B cell (primary cell): ENCODE measurements around the gene TMEM238L. TPM values are rescaled to one million over a fixed set of nuclear protein-coding genes. Genes with fewer than 3 reads are reported as not detected.

Experiments
- ATAC-seq: fragments of 200-7000 bp; cut with Tn5 transposase; one replicate; pipeline ENCODE4 v1.10.0; 2021; ENCODE audit warnings: low read depth, mild to moderate bottlenecking, moderate number of reproducible peaks, moderate library complexity
- CTCF ChIA-PET: fragments of 350-600 bp; sonication (Branson Sonifier 250); formaldehyde crosslinking; loops from one replicate; lab custom pipeline; 2021; ENCODE audit warnings: antibody characterized with exemption, inconsistent platforms; lab: Charles Lee
- POLR2A ChIA-PET: fragments of 350-600 bp; sonication (Branson Sonifier 250); formaldehyde crosslinking; loops from one replicate; lab custom pipeline; 2021; ENCODE audit warnings: antibody characterized with exemption; lab: Charles Lee
- DNase-seq: peaks from one replicate; pipeline ENCODE4 v3.0.0; 2013
- H2AFZ ChIP-seq: 2 replicates; pipeline ENCODE4 v1.6.1; 2012; ENCODE audit warnings: mild to moderate bottlenecking, low read depth, low read length; ENCODE audit not compliant: insufficient read depth, poor library complexity, severe bottlenecking
- H3K27ac ChIP-seq, 2 donors: 1 replicate in 1 of 2; 2 replicates in 1 of 2; pipeline ENCODE4 v1.5.1; 2012 to 2013; ENCODE audit warnings: low read length in 2 of 2, mild to moderate bottlenecking in 2 of 2, moderate library complexity in 1 of 2
- H3K27me3 ChIP-seq, 4 experiments: fragments of 200-600 bp in 1 of 4; sonication (generic) in 1 of 4; replicated peaks in 1 of 4; 1 replicate in 2 of 4; 2 replicates in 2 of 4; pipeline versions ENCODE4 v1.6.1 to v1.7.0; 2013 to 2016; ENCODE audit warnings: low read length in 3 of 4, mild to moderate bottlenecking in 2 of 4, mixed read lengths in 1 of 4, moderate library complexity in 1 of 4; ENCODE audit not compliant: insufficient read depth in 4 of 4, control insufficient read depth in 3 of 4; ENCODE audit errors: control extremely low read depth in 1 of 4
- H3K36me3 ChIP-seq, 2 experiments: replicated peaks in 1 of 2; 1 replicate in 1 of 2; 2 replicates in 1 of 2; pipeline versions ENCODE4 v1.6.1 to v1.7.1; 2013; ENCODE audit warnings: low read length in 1 of 2; ENCODE audit not compliant: insufficient read depth in 2 of 2, control insufficient read depth in 1 of 2; ENCODE audit errors: control extremely low read depth in 1 of 2, extremely low read depth in 1 of 2
- H3K4me1 ChIP-seq, 2 donors: fragments of 200-600 bp in 1 of 2; sonication (generic) in 1 of 2; 1 replicate in 1 of 2; 2 replicates in 1 of 2; pipeline versions ENCODE4 v1.5.1 to v1.6.1; 2013 to 2017; ENCODE audit warnings: low read length in 2 of 2; ENCODE audit not compliant: control insufficient read depth in 2 of 2, insufficient read depth in 2 of 2
- H3K4me2 ChIP-seq: replicated peaks from 2 replicates; pipeline ENCODE3; 2012; ENCODE audit warnings: mild to moderate bottlenecking, low read depth, low read length; ENCODE audit not compliant: poor library complexity, severe bottlenecking
- H3K4me3 ChIP-seq, 5 experiments: fragments of 200-600 bp in 1 of 5; sonication (generic) in 1 of 5; 1 replicate in 3 of 5; 2 replicates in 2 of 5; pipeline versions ENCODE4 v1.5.1 to v1.7.0; 2011 to 2016; ENCODE audit warnings: low read length in 4 of 5, mild to moderate bottlenecking in 4 of 5, low read depth in 2 of 5, control low read depth in 1 of 5, moderate library complexity in 1 of 5; ENCODE audit not compliant: insufficient read depth in 1 of 5; ENCODE audit errors: control extremely low read depth in 1 of 5, extremely low read depth in 1 of 5
- H3K79me2 ChIP-seq: fragments of 200-600 bp; sonication (generic); one replicate; pipeline ENCODE4 v1.6.0; 2016; ENCODE audit warnings: low read length; ENCODE audit not compliant: control insufficient read depth, insufficient read depth
- H3K9ac ChIP-seq: fragments of 200-600 bp; sonication (generic); 2 replicates; pipeline ENCODE4 v1.6.1; 2017; ENCODE audit warnings: mild to moderate bottlenecking, low read length, moderate library complexity
- H3K9me3 ChIP-seq, 3 donors: one replicate each; pipeline versions ENCODE4 v1.6.1 to v1.7.1; 2013; ENCODE audit warnings: low read length in 2 of 3; ENCODE audit not compliant: control insufficient read depth in 2 of 3, insufficient read depth in 1 of 3; ENCODE audit errors: control extremely low read depth in 1 of 3
- H4K20me1 ChIP-seq: 2 replicates; pipeline ENCODE4 v1.6.0; 2012; ENCODE audit warnings: mild to moderate bottlenecking, low read length; ENCODE audit not compliant: insufficient read depth, control insufficient read depth, poor library complexity, severe bottlenecking
- H3K27ac Mint-ChIP-seq: one replicate; pipeline ENCODE4 v1.8.0; 2021; ENCODE audit warnings: mixed read lengths
- H3K27me3 Mint-ChIP-seq: one replicate; pipeline ENCODE4 v1.8.0; 2021; ENCODE audit warnings: mixed read lengths
- H3K4me1 Mint-ChIP-seq: one replicate; pipeline ENCODE4 v1.8.0; 2021; ENCODE audit warnings: mixed read lengths
- H3K4me3 Mint-ChIP-seq: one replicate; pipeline ENCODE4 v1.8.0; 2021; ENCODE audit warnings: mixed read lengths
- H3K9me3 Mint-ChIP-seq: one replicate; pipeline ENCODE4 v1.8.0; 2022; ENCODE audit warnings: mixed read lengths; ENCODE audit not compliant: insufficient read depth
- EZH2 ChIP-seq: IDR thresholded peaks from 2 replicates; pipeline ENCODE4 v1.6.1; 2012; ENCODE audit warnings: borderline replicate concordance, low read depth, mild to moderate bottlenecking, moderate library complexity, low read length; ENCODE audit not compliant: insufficient read depth, poor library complexity, severe bottlenecking
- WGBS: methylation state at CpG from one replicate; pipeline ENCODE4 v1.1.5; 2013; ENCODE audit warnings: missing lambda C conversion rate; ENCODE audit not compliant: insufficient coverage; 5-methylcytosine and 5-hydroxymethylcytosine counted together
- intact Hi-C: fragments of 100-400 bp; cut with micrococcal nuclease; formaldehyde crosslinking; loops from one replicate; pipeline ENCODE4 v1.10.0; 2022
- polyA plus RNA-seq: library from polyadenylated mRNA; depleted of rRNA; stranded (reverse); fragments of >200 nt; gene quantifications from 2 replicates; pipeline ENCODE4 v1.2.3, GENCODE V29; 2012
- total RNA-seq, 2 donors: library from RNA; stranded (reverse); fragments of 120-200 nt in 1 of 2; gene quantifications; 1 replicate in 1 of 2; 2 replicates in 1 of 2; pipeline versions ENCODE4 v1.2.3 to v1.2.4, GENCODE V29; 2013 to 2022
- TF ChIP-seq, protein P1 (sequence below): fragments of 200-600 bp; IDR thresholded peaks from one replicate; pipeline ENCODE4 v1.8.0; 2022; ENCODE audit warnings: antibody characterized with exemption, mild to moderate bottlenecking

The TMEM238L gene
- total and polyA plus RNA-seq, 2 donors (not counting 1 experiment from before 2014, with no cell fraction given) = not detected

DNA sequence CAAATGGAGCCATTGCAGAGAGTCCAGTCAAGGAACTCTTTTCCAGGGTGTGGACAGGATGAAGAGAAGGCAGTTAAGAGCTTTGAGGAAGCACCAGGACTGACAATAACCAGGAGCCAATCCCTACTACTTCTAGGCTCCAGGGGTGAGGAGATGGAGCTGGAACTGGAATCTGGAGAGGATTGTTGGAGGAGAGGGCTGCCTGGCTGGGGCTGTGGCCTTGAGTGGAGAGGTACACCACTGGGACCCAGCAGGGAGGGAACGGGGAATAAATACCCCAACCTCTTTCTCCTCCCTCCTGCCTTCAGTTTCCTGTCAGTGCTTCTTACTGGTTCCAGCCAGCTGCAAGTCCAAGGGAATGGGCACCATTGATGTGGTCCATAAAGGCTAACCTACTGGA lies 41.9 kb downstream of the TMEM238L start:
- TF ChIP-seq, protein P1, sequence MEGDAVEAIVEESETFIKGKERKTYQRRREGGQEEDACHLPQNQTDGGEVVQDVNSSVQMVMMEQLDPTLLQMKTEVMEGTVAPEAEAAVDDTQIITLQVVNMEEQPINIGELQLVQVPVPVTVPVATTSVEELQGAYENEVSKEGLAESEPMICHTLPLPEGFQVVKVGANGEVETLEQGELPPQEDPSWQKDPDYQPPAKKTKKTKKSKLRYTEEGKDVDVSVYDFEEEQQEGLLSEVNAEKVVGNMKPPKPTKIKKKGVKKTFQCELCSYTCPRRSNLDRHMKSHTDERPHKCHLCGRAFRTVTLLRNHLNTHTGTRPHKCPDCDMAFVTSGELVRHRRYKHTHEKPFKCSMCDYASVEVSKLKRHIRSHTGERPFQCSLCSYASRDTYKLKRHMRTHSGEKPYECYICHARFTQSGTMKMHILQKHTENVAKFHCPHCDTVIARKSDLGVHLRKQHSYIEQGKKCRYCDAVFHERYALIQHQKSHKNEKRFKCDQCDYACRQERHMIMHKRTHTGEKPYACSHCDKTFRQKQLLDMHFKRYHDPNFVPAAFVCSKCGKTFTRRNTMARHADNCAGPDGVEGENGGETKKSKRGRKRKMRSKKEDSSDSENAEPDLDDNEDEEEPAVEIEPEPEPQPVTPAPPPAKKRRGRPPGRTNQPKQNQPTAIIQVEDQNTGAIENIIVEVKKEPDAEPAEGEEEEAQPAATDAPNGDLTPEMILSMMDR = no peak
- TF ChIP-seq EZH2 = no peak
- H3K36me3 ChIP-seq = no peaks in the 10 kb centered on the region
- H3K4me1 ChIP-seq = no peaks in the 10 kb centered on the region
- H3K9ac ChIP-seq = no peak overlapping the region
- H3K27ac ChIP-seq = no peak overlapping the region
- DNase-seq (no peak), ATAC-seq (no peak)
- Mint-ChIP-seq H3K9me3 (peaks cover 6% of the 10 kb centered on the region), H3K4me3 (no peak overlapping the region), H3K27me3 (no peaks in the 10 kb centered on the region), H3K27ac (no peak overlapping the region), H3K4me1 (no peaks in the 10 kb centered on the region)
- no peaks in the 10 kb centered on the region for H3K79me2 ChIP-seq
- no peak overlapping the region for H3K4me3 ChIP-seq
- H3K27me3 ChIP-seq = no peaks in the 10 kb centered on the region
- no peak overlapping the region for H3K4me2 ChIP-seq
- POLR2A ChIA-PET = no interaction called here
- no peak overlapping the region for H2AFZ ChIP-seq
- intact Hi-C loops = no loop called here
- no peaks in the 10 kb centered on the region for H4K20me1 ChIP-seq
- no CpG with 5 or more reads among the region's 1 CpG for WGBS
- CTCF ChIA-PET = interaction anchor here (2.2 kb wide), 1 partner anchor 11 kb away, joined by 5 read pairs; no protein-coding TSS in a partner anchor
- H3K9me3 ChIP-seq = peaks cover 0 to 3% (median 2%) of the 10 kb centered on the region in 3 donors

DNA sequence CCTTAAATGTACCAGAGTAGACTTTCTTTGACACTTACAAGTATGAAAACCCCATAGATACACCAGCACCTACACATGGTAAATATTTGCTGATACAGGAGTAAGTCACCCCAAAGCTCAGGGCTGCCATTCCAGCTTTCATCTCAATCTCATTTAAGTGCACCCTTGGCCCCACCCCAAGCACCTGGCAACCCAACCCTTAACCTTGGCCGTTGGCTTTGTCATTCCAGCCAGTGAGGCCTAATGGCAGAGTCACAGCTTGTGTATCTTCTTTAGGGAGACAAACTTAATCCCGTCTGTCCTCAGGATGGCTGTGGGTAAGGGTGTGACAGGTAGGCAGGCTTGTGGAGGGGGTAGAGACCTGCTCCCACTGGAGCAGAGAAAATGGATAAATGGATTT lies 42.6 kb downstream of the TMEM238L start:
- POLR2A ChIA-PET = no interaction called here
- Mint-ChIP-seq H3K4me1 (no peaks in the 10 kb centered on the region), H3K27me3 (no peaks in the 10 kb centered on the region), H3K27ac (no peak overlapping the region), H3K4me3 (no peak overlapping the region), H3K9me3 (peaks cover 2% of the 10 kb centered on the region)
- DNase-seq (no peak), ATAC-seq (no peak)
- Histone ChIP-seq H3K36me3 (no peaks in the 10 kb centered on the region), H3K9me3 (peaks cover 0 to 3% (median 0%) of the 10 kb centered on the region in 3 donors), H4K20me1 (no peaks in the 10 kb centered on the region), H3K4me3 (no peak overlapping the region), H3K79me2 (no peaks in the 10 kb centered on the region), H3K4me2 (no peak overlapping the region), H2AFZ (no peak overlapping the region), H3K4me1 (no peaks in the 10 kb centered on the region), H3K27me3 (no peaks in the 10 kb centered on the region), H3K9ac (no peak overlapping the region), H3K27ac (no peak overlapping the region)
- intact Hi-C loops = no loop called here
- CTCF ChIA-PET = interaction anchor here (2.2 kb wide), 1 partner anchor 12 kb away, joined by 5 read pairs; no protein-coding TSS in a partner anchor
- TF ChIP-seq, protein P1 = no peak
- no peak for TF ChIP-seq EZH2
- WGBS = 100% methylated on average over 1 of the region's 2 CpGs
